ENCODE measurements around the gene CD22.

The CD22 gene

DNA sequence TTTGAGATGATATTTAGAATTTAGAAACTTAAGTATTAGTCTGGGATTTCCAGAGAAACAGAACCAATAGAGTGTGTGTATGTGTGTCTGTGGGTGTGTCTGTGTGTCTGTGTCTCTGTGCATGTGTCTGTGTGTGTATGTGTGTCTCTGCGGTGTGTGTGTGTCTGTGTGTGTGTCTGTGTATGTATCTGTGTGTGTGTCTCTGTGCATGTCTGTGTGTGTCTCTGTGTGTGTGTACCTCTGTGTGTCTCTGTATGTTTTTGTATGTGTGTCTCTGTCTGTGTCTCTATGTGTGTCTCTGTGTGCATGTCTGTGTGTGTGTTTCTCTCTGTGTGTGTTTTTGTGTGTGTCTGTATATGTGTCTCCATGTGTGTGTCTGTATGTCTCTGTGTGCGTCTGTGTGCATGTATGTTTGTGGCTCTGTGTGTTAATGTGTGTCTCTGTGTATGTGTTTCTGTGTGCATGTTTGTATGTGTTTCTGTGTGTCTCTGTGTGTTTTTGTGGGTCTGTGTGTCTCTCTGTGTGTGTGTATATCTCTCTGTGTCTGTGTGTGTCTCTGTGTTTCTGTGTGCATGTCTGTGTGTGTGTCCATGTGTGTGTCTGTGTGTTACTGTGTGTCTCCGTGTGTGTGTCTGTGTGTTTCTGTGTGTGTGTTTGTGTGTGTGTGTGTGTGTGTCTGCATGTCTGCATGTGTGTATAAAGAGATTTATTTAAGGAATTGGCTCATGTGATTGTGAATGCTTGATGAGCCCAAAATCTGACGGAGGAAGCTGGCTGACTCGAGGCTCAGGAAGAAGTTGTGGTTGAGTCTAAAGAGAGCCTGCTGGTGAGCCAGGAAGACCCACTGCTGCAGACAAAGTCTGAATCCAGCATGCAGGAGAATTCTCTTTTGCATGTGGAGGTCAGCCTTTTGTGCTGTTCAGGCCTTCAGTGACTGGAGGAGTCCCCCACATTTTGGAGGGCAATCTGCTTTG lies 64.0 kb downstream of the CD22 start (continued):
- TF ChIP-seq, protein P1, sequence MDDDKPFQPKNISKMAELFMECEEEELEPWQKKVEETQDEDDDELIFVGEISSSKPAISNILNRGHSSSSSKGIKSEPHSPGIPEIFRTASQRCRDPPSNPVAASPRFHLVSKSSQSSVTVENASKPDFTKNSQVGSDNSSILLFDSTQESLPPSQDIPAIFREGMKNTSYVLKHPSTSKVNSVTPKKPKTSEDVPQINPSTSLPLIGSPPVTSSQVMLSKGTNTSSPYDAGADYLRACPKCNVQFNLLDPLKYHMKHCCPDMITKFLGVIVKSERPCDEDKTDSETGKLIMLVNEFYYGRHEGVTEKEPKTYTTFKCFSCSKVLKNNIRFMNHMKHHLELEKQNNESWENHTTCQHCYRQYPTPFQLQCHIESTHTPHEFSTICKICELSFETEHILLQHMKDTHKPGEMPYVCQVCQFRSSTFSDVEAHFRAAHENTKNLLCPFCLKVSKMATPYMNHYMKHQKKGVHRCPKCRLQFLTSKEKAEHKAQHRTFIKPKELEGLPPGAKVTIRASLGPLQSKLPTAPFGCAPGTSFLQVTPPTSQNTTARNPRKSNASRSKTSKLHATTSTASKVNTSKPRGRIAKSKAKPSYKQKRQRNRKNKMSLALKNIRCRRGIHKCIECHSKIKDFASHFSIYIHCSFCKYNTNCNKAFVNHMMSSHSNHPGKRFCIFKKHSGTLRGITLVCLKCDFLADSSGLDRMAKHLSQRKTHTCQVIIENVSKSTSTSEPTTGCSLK (tag by site-specific recombination; IDR thresholded peaks at IDR 0.05): no peak
- TF ChIP-seq MZF1 (tag by site-specific recombination; IDR thresholded peaks at IDR 0.05; ENCODE audit: borderline replicate concordance) (no peak), ZNF121 (tag by site-specific recombination; IDR thresholded peaks at IDR 0.05) (no peak), ZNF548 (tag by site-specific recombination; IDR thresholded peaks at IDR 0.05) (0 out of 2 replicates have a peak, but pooled peaks have one; percentile 10), KLF8 (tag by site-specific recombination; IDR thresholded peaks at IDR 0.05) (no peak), ZNF544 (tag by site-specific recombination; IDR thresholded peaks at IDR 0.05) (peak; percentile 28), TRIM28 (IDR thresholded peaks at IDR 0.05; ENCODE audit: borderline replicate concordance, low read length) (no peak), ZNF324 (tag by site-specific recombination; IDR thresholded peaks at IDR 0.05) (no peak), ZNF677 (tag by site-specific recombination; IDR thresholded peaks at IDR 0.05) (no peak), ZNF600 (tag by site-specific recombination; IDR thresholded peaks at IDR 0.05) (no peak), YY2 (tag by site-specific recombination; IDR thresholded peaks at IDR 0.05) (0 out of 2 replicates have a peak, but pooled peaks have one; percentile 9), ZNF292 (tag by site-specific recombination; IDR thresholded peaks at IDR 0.05; ENCODE audit: borderline replicate concordance, low read depth) (no peak), ZNF837 (tag by site-specific recombination; IDR thresholded peaks at IDR 0.05) (no peak), ZNF558 (tag by site-specific recombination; IDR thresholded peaks at IDR 0.05) (no peak), ZNF776 (tag by site-specific recombination; IDR thresholded peaks at IDR 0.05; ENCODE audit: borderline replicate concordance) (0 out of 2 replicates have a peak, but pooled peaks have one; percentile 49), ZNF626 (tag by site-specific recombination; IDR thresholded peaks at IDR 0.05) (no peak), GLIS2 (tag by site-specific recombination; IDR thresholded peaks at IDR 0.05) (no peak), ZNF658 (tag by site-specific recombination; IDR thresholded peaks at IDR 0.05) (no peak), PRDM1 (tag by site-specific recombination; IDR thresholded peaks at IDR 0.05) (no peak), ZNF416 (tag by site-specific recombination; IDR thresholded peaks at IDR 0.05) (no peak; the same call in 1 of the 2 replicates), KLF1 (tag by site-specific recombination; IDR thresholded peaks at IDR 0.05) (no peak), ZNF830 (tag by site-specific recombination; IDR thresholded peaks at IDR 0.05; ENCODE audit: low read depth) (no peak), ZNF175 (tag by site-specific recombination; IDR thresholded peaks at IDR 0.05) (peak; percentile 55; the same call in 1 of the 2 replicates), ZNF311 (tag by site-specific recombination; IDR thresholded peaks at IDR 0.05; ENCODE audit: borderline replicate concordance) (peak; percentile 91; the same call in 1 of the 2 replicates), ZNF510 (tag by site-specific recombination; IDR thresholded peaks at IDR 0.05; ENCODE audit: insufficient replicate concordance) (no peak), ZNF777 (tag by site-specific recombination; IDR thresholded peaks at IDR 0.05; ENCODE audit: borderline replicate concordance) (no peak), ZNF670 (tag by site-specific recombination; IDR thresholded peaks at IDR 0.05; ENCODE audit: low read depth) (no peak)
- TF ChIP-seq, protein P2, sequence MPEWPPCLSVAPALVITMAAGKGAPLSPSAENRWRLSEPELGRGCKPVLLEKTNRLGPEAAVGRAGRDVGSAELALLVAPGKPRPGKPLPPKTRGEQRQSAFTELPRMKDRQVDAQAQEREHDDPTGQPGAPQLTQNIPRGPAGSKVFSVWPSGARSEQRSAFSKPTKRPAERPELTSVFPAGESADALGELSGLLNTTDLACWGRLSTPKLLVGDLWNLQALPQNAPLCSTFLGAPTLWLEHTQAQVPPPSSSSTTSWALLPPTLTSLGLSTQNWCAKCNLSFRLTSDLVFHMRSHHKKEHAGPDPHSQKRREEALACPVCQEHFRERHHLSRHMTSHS (tag by site-specific recombination; IDR thresholded peaks at IDR 0.05): peak; percentile 42; the same call in 1 of the 2 replicates
- TF ChIP-seq, protein P3, sequence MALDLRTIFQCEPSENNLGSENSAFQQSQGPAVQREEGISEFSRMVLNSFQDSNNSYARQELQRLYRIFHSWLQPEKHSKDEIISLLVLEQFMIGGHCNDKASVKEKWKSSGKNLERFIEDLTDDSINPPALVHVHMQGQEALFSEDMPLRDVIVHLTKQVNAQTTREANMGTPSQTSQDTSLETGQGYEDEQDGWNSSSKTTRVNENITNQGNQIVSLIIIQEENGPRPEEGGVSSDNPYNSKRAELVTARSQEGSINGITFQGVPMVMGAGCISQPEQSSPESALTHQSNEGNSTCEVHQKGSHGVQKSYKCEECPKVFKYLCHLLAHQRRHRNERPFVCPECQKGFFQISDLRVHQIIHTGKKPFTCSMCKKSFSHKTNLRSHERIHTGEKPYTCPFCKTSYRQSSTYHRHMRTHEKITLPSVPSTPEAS (tag by site-specific recombination; IDR thresholded peaks at IDR 0.05): peak; percentile 80
- TF ChIP-seq, protein P4, sequence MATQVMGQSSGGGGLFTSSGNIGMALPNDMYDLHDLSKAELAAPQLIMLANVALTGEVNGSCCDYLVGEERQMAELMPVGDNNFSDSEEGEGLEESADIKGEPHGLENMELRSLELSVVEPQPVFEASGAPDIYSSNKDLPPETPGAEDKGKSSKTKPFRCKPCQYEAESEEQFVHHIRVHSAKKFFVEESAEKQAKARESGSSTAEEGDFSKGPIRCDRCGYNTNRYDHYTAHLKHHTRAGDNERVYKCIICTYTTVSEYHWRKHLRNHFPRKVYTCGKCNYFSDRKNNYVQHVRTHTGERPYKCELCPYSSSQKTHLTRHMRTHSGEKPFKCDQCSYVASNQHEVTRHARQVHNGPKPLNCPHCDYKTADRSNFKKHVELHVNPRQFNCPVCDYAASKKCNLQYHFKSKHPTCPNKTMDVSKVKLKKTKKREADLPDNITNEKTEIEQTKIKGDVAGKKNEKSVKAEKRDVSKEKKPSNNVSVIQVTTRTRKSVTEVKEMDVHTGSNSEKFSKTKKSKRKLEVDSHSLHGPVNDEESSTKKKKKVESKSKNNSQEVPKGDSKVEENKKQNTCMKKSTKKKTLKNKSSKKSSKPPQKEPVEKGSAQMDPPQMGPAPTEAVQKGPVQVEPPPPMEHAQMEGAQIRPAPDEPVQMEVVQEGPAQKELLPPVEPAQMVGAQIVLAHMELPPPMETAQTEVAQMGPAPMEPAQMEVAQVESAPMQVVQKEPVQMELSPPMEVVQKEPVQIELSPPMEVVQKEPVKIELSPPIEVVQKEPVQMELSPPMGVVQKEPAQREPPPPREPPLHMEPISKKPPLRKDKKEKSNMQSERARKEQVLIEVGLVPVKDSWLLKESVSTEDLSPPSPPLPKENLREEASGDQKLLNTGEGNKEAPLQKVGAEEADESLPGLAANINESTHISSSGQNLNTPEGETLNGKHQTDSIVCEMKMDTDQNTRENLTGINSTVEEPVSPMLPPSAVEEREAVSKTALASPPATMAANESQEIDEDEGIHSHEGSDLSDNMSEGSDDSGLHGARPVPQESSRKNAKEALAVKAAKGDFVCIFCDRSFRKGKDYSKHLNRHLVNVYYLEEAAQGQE (tag by site-specific recombination; IDR thresholded peaks at IDR 0.05): no peak
- TF ChIP-seq, protein P5, sequence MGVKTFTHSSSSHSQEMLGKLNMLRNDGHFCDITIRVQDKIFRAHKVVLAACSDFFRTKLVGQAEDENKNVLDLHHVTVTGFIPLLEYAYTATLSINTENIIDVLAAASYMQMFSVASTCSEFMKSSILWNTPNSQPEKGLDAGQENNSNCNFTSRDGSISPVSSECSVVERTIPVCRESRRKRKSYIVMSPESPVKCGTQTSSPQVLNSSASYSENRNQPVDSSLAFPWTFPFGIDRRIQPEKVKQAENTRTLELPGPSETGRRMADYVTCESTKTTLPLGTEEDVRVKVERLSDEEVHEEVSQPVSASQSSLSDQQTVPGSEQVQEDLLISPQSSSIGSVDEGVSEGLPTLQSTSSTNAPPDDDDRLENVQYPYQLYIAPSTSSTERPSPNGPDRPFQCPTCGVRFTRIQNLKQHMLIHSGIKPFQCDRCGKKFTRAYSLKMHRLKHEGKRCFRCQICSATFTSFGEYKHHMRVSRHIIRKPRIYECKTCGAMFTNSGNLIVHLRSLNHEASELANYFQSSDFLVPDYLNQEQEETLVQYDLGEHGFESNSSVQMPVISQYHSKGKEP (tag by site-specific recombination; IDR thresholded peaks at IDR 0.05): no peak
